NCI-H128 (cell line): ENCODE data around the gene ATP10A.

Experiments used
- DNase-seq: peaks from one replicate; lab custom pipeline; 2025; ENCODE audit not compliant: unreplicated experiment; lab: John Stamatoyannopoulos, UW

ATP10A gene

GRCh38 chr15:25797035-25797434, 66.1 kb downstream of the ATP10A start:
- no peak for DNase-seq

GRCh38 chr15:25796395-25796794, 66.7 kb downstream of the ATP10A start:
- DNase-seq = no peak

- no peak for DNase-seq
These were observed 67.4 kb downstream of the ATP10A start for GRCh38 chr15:25795712-25796111.

DNA sequence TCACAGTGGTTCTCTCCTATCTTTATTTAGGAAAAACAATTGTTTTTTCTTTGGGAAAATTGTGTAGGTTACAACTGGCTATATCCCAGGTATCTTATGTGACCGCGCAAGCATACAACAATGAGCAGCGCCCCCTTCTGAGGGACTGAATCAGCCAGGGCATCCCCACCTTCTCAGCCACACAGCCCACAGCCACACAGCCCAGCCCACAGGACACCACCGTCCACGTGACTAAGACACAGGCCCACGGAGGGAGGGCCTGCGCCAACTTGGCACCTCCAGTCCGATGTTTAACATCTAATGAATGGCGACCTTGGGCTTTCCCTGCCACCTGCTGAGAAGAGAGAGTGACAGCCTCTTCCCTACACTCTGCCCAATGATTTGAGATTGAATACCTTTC, 68.1 kb downstream of the ATP10A start:
- no peak for DNase-seq

DNA sequence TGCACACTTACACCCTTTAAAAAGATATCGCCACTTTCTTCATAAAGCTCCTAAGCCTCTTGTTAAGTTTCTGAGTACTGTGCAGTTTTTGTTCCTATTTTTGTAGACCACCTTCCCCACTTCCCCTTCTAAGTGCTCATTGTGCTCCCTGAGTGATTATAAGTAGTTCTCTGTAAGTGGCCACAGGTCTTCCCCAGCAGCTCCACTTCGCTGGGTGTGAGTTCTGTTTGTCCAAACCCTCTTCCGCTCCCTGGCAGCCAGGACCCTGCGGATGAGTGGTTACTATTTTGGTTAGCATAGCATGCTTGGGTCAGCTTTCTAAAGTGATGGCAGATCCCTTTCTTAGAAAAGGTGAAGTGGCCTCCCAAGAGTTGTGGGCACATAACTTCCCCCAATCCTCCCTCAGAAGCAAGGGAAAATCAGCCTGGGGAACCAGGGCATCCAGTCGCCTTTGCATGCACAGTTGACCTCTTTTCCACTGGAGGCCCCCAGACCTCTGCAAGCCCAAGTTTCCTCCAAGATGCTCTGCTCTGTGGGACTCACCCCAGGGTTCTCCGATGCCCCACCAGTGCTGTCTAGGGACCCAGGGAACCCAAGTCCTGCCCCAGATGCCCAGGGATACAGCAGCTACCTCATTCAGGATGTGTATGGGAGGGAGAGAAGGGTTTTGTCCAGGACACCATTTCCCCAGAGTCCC, 69.6 kb downstream of the ATP10A start:
- no peak for DNase-seq

DNA sequence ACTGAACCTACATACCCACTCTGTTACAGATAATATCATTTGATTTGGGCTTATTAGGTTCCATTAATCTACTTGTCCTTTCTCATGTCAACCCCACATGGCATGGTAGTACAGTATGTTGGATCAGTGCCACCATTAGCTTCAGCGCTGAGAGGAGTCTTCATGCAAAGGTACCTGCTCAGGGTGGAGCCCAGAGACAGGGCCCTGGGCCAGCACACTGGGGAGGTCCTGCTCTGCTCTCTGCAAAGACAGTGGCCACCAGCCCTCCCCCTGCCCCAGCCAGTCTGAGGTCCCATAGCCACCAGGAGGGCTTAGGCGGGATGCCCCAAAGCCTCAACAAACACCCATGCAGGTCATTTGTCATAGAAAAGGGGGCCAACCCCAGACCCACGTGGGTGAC, 71.0 kb downstream of the ATP10A start:
- no peak for DNase-seq

- DNase-seq = no peak
These were observed 73.0 kb downstream of the ATP10A start for GRCh38 chr15:25790000-25790660.

GRCh38 chr15:25789616-25789999, 73.5 kb downstream of the ATP10A start:
- no peak for DNase-seq

- no peak for DNase-seq
These were observed 73.9 kb downstream of the ATP10A start for GRCh38 chr15:25789211-25789610.

GRCh38 chr15:25787855-25788520, 75.1 kb downstream of the ATP10A start:
- no peak for DNase-seq

DNA sequence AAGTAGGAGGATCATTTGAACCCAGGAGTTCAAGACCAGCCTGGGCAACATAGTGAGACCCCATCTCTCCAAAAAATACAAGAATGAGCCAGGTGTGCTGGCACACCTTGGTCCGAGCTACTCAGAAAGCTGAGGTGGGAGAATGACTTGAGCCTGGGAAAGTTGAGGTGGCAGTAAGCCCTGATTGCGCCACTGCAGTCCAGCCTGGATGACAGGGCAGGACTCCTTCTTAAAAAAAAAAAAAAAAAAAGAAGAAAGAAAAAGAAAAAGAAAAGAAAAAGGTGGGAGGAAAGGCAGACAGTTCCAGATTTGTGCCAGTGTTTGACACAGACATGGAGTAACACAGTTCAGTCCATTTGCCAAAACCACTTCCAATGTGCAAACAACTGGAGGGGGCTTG, 75.7 kb downstream of the ATP10A start:
- no peak for DNase-seq

DNA sequence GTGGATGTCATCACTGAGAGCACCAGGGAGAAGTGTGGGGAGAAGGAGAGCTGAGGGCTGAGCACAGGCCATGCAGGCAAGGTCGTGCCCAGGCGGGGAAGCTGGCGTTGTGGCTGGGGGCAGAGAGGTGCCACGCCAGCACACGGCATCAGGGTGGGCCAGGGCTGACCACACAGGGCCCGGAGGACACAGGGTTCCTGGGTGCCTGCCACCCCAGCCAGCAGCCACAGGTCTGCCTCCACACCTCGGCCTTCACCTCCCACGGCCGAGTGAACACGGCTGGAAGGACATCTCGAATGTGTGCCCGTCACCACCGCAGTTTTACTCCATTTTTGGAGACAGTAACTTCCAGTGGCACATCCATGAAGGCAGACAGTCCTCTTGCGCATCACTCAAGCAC, 77.1 kb downstream of the ATP10A start:
- DNase-seq = no peak

- DNase-seq = no peak
These were observed 77.5 kb downstream of the ATP10A start for GRCh38 chr15:25785641-25786025.

GRCh38 chr15:25784876-25785640, 78.1 kb downstream of the ATP10A start:
- no peak for DNase-seq

DNA sequence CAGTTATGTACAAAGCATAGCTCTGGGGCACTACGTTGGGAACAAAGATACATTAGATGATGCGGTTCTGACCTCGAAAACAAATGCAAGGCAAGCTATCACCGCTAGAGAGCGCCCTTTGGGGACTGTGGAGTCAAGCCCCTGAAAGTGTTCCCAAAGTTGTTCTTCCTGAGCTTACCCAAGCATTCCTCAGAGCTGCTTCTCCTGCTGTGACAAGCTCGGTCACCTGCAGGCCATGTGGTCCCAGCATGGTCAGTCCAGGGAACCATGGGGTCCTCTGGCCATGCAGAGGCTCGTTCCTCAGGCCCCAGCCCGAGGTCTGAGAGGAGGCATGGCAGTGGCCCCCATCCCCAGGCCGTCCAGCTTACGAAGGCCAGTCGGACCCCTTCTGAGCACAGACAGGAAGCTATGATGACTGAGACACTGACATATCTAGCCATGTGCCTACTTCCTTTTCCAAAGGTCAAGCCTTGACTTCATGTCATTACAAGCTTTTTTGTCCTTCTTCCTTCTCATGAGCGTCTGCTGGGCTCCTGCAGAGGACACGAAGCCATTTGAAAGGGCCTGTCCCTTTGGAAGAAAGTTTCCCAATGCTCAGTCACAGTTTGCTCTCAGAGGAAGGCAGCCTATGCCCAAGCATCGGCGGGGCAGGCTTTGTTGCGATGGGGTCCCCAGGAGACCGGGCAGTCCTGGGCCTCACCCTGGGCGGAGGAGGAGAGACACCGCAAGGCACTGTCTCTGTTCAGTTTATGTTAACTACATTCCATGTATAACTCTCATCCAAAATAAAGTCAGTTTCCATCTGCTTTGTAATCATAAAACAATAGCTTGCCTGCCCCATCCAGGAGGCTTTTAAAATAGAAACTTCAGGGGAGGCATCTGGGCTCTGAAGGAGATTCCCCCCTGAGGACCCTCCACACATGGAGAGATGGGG, 79.3 kb downstream of the ATP10A start:
- DNase-seq = no peak

- DNase-seq = no peak
These were observed 80.0 kb downstream of the ATP10A start for GRCh38 chr15:25783134-25783533.

DNA sequence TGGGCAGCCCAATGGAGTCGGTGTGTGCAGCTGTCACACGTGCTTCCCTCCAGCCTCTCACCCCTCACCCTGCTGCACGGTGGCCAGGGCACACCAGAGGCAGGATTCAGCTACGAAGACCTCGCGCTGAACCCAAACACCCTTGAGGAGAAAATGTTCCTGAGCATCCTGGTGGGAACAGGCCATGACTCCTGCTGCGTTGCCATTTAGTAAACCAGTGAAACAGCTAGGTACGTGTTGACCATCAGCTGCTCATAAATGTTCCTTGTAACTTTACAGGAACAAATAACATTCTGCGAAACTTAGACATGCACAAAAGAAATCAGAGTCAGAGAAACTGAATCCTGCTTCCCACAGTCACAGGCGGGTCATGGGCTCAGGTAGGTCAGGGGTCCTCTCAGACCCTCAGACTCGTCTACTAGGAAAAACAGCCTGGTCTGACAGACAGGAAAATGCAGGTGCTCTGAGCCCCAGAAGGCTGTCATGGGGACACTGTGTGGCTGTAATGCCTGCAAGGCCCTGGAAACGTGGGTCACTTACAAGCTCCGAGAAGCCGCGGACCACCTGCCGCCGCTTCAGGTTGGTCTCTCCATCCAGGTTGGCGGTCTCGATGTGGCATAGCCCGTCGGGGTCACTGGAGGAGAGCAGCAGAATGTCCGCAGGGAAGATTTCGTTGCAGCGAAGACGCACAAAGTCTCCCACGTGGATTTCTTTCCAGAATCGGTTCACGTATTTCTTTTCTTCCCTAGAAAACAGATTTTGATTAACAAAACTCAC, 82.5 kb downstream of the ATP10A start:
- no peak for DNase-seq

DNA sequence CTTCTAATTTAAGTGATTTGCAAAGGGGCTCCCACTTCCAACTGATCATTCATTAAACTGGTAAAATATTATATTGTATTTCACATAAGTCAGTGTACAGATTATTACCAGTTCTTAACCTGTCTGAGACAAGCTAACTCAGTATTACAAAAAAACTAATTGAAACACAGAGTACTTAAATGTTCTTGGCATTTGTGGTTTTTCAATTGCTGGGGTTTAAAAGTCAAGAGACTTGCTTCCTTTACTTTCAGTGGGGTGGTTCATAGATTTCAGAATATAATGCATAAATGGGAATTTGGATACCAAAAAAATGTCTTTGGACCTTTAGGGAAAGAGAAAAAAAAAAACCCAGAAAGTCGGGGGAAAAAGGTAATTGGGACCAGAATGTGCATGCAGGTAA, 85.0 kb downstream of the ATP10A start:
- DNase-seq = no peak

- DNase-seq = no peak
These were observed 86.1 kb downstream of the ATP10A start for GRCh38 chr15:25777037-25777436.
